HG02763 (cell line): ENCODE data around the gene RSAD2.
A peak's percentile ranks its signal among the peaks of the same experiment; 100 is the strongest.

Experiments used
- ATAC-seq: cut with Tn5 transposase; IDR thresholded peaks from one replicate; pipeline ENCODE4 v1.9.1; 2021; ENCODE audit warnings: mild to moderate bottlenecking, moderate library complexity; ENCODE audit not compliant: unreplicated experiment

RSAD2 gene

GRCh38 chr2:6864231-6864754 is 13.3 kb upstream of the RSAD2 start:
- no peak for ATAC-seq

GRCh38 chr2:6864923-6865345 is 12.6 kb upstream of the RSAD2 start:
- ATAC-seq = peak; percentile 21

- peak; percentile 70 for ATAC-seq
Measured at GRCh38 chr2:6865346-6866274, 12.0 kb upstream of the RSAD2 start, which contains the start of gene CMPK2. TSS of gene CMPK2 (minus strand) at chr2:6865907. CDS start at chr2:6865696, 211 bp downstream.

- peak; percentile 42 for ATAC-seq
Measured at GRCh38 chr2:6866275-6866671, 11.3 kb upstream of the RSAD2 start.

GRCh38 chr2:6866982-6867381 is 10.6 kb upstream of the RSAD2 start:
- ATAC-seq = no peak

GRCh38 chr2:6872394-6872793 is 5.2 kb upstream of the RSAD2 start:
- no peak for ATAC-seq

GRCh38 chr2:6874032-6874431 is 3.5 kb upstream of the RSAD2 start:
- ATAC-seq = no peak

GRCh38 chr2:6876309-6876708 is 1.3 kb upstream of the RSAD2 start:
- ATAC-seq = no peak

- ATAC-seq = no peak
Measured at GRCh38 chr2:6878549-6878948, 972 bp downstream of the RSAD2 start.

- no peak for ATAC-seq
Measured at GRCh38 chr2:6879011-6879410, 1.4 kb downstream of the RSAD2 start.

- no peak for ATAC-seq
Measured at GRCh38 chr2:6880200-6880733, 2.7 kb downstream of the RSAD2 start.

- no peak for ATAC-seq
Measured at GRCh38 chr2:6881046-6881445, 3.5 kb downstream of the RSAD2 start.

GRCh38 chr2:6881516-6881915 is 3.9 kb downstream of the RSAD2 start:
- no peak for ATAC-seq

- ATAC-seq = no peak
Measured at GRCh38 chr2:6883448-6884122, 6.0 kb downstream of the RSAD2 start.

- ATAC-seq = no peak
Measured at GRCh38 chr2:6885551-6885950, 8.0 kb downstream of the RSAD2 start.

- no peak for ATAC-seq
Measured at GRCh38 chr2:6885968-6886367, 8.4 kb downstream of the RSAD2 start.

- no peak for ATAC-seq
Measured at GRCh38 chr2:6887751-6888192, 10.2 kb downstream of the RSAD2 start.

GRCh38 chr2:6888724-6889123 is 11.1 kb downstream of the RSAD2 start:
- no peak for ATAC-seq

- no peak for ATAC-seq
Measured at GRCh38 chr2:6893876-6894482, 16.4 kb downstream of the RSAD2 start.

- ATAC-seq = no peak
Measured at GRCh38 chr2:6896930-6897759, 19.6 kb downstream of the RSAD2 start.
